HL-60/S4 (cell line): ENCODE measurements around the gene RIMBP3C.
"Not testable (repeated sequence)": the region's sequence is repeated elsewhere in the genome, so short reads cannot be mapped to it uniquely, and the experiment has no call there.

ENCODE experiments used
- in situ Hi-C: fragments of 300-500 bp; cut with MboI; formaldehyde crosslinking; loops from 2 replicates; pipeline ENCODE4 v1.14.3; 2022; ENCODE audit warnings: low sequenced_read_pairs

Gene RIMBP3C

GRCh38 chr22:21539862-21540261 is 11.4 kb downstream of the RIMBP3C start:
- in situ Hi-C loops, result not testable (repeated sequence)

- in situ Hi-C loops, result not testable (repeated sequence)
These were observed 18.2 kb downstream of the RIMBP3C start for GRCh38 chr22:21532863-21533648.

- in situ Hi-C loops, result not testable (repeated sequence)
These were observed 19.7 kb downstream of the RIMBP3C start for GRCh38 chr22:21531525-21531924.

GRCh38 chr22:21526705-21527500 is 24.4 kb downstream of the RIMBP3C start:
- in situ Hi-C loops, result not testable (repeated sequence)

GRCh38 chr22:21516970-21517764 is 34.1 kb downstream of the RIMBP3C start:
- in situ Hi-C loops, result not testable (repeated sequence)

- in situ Hi-C loops, result not testable (repeated sequence)
These were observed 34.7 kb downstream of the RIMBP3C start for GRCh38 chr22:21516522-21516921.

GRCh38 chr22:21515234-21515633 is 36.0 kb downstream of the RIMBP3C start:
- in situ Hi-C loops, result not testable (repeated sequence)

- in situ Hi-C loops, result not testable (repeated sequence)
These were observed 37.1 kb downstream of the RIMBP3C start for GRCh38 chr22:21514117-21514516.

GRCh38 chr22:21512022-21512421 is 39.2 kb downstream of the RIMBP3C start:
- in situ Hi-C loops, result not testable (repeated sequence)

- in situ Hi-C loops, result not testable (repeated sequence)
These were observed 40.9 kb downstream of the RIMBP3C start for GRCh38 chr22:21510397-21510796.

- in situ Hi-C loops, result not testable (repeated sequence)
These were observed 51.4 kb downstream of the RIMBP3C start for GRCh38 chr22:21499623-21500506.

GRCh38 chr22:21498489-21498888 is 52.8 kb downstream of the RIMBP3C start:
- in situ Hi-C loops, result not testable (repeated sequence)

- in situ Hi-C loops, result not testable (repeated sequence)
These were observed 53.3 kb downstream of the RIMBP3C start for GRCh38 chr22:21497984-21498383.
